MM.1S (cell line): ENCODE results near the gene TMEM121B.

Experiments used
- CTCF ChIP-seq: fragments of 300-600 bp; sonication (generic); IDR thresholded peaks from 2 replicates; pipeline ENCODE4 v1.5.1; 2016; ENCODE audit warnings: antibody characterized with exemption, low read length, mixed read lengths
- EZH2 ChIP-seq: fragments of 300-600 bp; sonication (generic); optimal IDR thresholded peaks from 2 replicates; pipeline ENCODE3; 2017; ENCODE audit warnings: low read depth, mild to moderate bottlenecking, antibody characterized with exemption, low read length, mixed read lengths
- EZH2phosphoT487 ChIP-seq: fragments of 300-600 bp; sonication (generic); IDR thresholded peaks from 2 replicates; pipeline ENCODE4 v1.6.1; 2018; ENCODE audit warnings: antibody characterized with exemption, low read length

GRCh38 chr22:17103351-17103750, 17.8 kb downstream of the TMEM121B start:
- no peak for TF ChIP-seq CTCF
- TF ChIP-seq EZH2: no peak
- no peak for TF ChIP-seq EZH2phosphoT487
